T-helper 9 cell (primary cell): ENCODE results near the gene PDZD2.

Experiments
- DNase-seq: peaks from one replicate; pipeline ENCODE4 v3.0.0-alpha.2; 2020

PDZD2 gene

DNA sequence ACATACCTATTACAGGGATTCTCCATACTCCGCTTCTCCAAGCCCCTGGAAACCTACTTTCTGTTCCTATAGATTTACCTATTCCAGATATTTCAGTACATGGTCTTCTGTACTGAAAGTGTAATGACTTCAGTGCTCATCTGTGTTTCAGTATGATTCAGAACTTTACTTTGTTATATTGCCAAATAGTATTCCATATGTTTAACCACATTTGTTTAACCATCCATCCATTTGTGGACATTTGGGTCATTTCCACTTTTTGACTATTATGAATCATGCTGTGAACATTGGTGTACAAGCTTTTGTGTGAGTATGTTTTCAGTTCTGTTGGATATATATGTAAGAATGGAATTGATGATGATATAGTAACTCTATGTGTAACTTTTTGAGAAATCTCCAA lies 188.9 kb downstream of the PDZD2 start:
- DNase-seq = no peak

DNA sequence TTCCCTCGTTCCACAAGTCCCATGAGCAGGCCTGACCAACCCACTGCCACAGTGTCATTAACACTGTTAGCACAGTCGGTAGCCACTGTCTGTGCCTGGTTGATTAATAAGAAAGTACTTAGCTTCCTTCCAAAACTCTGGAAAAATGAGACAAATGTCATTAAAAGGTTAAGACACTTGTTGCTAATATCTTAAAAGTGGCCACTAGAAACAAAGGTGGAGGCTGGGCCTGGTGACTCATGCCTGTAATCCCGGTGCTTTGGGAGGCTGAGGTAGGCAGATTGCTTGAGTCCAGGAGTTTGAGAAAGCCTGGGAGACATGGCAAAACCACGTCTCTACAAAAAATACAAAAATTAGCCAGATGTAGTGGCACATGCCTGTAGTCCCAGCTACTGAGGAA lies 194.0 kb downstream of the PDZD2 start:
- DNase-seq = no peak

DNA sequence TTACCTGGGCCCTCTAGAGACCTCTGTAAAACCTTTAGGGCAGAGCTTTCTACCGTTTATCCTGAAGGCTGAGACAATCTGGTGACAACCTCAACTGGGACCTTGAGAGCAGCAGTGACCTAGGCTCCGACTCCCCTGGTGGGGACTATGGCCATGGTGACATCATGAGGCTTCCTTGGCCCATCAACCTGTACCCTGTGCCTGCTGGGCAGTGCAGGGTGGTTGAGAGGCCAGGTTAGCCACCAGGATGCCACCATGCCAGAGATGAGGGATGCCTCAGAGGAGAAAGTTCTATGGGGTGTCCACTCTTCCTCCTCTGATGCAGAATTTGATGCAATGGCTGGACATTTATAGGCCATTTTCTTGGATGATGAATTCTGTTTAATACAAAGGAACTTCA lies 194.8 kb downstream of the PDZD2 start:
- no peak for DNase-seq

DNA sequence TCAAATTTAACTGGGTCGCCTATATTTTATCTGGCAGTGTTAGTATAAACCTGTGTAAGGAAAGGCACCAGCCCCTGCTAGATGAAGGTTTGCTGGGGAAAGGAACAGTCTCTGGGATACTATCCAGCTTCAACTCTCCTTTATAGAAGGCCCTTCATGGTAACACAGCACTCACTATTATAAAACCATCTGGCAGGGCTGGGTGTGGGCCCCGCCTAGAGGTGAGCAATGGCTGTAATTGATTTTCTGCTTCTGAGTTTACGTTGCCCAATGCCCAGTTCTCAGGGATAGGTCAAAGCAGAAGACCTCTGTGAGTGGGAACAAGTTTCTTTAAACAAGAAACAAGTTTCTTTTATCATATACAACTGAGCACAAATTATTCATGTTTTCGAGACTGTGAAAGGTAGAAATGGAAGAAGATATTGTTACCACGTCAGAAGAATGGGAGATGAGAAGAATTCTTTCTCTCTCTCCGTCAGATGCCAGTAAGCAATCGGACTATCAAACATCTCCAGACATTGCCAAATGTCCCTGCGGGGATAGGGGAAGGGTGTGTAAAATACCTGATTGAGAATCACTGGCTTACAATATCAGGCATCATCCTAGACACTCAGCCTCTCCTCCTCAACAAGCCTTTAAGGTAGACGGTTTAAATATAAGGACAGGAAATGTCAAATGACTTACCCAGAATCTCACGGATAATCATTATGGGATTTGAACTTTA lies 205.9 kb downstream of the PDZD2 start:
- DNase-seq = no peak

DNA sequence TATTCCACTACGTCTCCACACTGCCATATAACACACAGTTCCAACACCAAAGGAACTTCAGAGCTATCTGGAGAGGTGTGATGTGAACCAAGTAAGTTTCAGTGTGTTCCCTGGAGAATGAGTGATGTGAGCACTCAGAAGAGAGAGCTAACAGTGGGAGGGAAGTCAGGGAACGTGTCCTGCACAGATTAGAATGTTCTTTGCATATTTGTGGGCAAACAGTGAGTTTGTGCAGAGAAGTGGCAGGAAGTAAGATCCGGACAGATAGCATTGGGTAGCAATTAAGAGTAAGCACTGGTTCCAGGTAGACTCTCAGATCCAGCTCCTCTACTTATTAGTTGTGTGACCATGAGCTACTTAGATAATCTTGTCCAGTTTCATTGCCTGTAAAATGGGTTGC lies 206.4 kb downstream of the PDZD2 start:
- no peak for DNase-seq

DNA sequence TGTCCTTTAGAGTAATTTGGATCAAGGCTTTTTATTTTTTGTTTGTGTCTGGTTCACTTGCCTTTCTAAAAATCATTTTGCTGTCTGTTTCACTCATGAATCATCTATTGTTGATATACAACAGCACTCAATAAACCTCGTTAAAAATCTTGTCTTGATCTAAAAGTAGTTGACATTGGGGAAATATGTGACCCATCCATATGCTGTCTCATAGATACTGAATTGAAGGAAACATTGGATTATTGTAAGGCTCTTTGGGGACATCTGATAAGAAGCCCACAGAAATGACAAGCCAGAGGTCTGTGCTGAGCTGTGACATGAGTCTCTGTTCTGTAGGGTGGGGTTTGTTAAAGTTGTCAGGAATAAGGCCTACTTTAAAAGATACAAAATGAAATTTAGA lies 208.0 kb downstream of the PDZD2 start:
- no peak for DNase-seq

DNA sequence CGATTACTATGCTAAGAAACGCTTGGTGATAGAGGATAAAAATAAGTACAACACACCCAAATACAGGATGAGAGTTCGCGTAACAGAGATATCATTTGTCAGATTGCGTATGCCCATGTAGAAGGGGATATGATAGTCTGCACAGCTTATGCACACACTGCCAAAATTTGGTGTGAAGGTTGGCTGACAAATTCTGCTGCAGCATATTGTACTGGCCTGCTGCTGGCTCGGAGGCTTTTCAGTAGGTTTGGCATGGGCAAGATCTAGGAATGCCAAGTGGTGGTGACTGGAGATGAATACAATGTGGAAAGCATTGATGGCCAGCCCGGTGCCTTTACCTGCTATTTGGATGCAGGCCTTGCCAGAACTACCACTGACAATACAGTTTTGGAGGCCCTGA lies 208.4 kb downstream of the PDZD2 start:
- no peak for DNase-seq

DNA sequence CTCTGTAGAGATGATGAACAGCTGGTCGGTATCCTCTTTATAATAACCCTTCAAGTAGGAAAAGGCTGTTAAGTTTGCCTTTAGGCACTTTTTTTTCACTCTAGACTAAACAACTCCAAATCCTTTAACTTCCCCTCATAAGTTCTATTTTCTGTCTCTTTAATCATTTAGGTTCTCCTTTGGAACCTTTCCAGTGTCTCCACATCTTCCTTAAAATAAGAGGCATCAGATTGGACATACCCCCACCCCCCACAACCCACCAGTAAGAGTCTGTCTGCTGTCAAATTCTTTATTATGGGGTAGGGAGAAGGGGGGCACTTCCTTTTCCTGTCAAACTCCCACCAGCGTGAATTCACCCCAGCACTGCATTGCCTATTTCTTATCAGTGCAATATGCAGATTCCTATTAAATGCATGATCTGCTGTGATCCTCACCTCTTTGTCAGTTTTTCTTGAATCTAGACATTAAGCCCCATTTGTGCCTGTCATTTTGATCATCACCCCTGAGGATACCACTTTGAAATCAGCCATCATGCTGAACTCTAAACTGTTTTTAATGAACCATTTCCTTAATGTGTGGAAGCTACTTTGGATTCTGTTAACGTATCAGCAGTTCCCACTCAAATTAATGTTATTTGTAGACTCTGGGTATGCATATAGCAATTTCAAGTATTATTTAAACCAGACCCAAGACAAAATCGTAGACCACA lies 212.2 kb downstream of the PDZD2 start:
- DNase-seq = no peak

DNA sequence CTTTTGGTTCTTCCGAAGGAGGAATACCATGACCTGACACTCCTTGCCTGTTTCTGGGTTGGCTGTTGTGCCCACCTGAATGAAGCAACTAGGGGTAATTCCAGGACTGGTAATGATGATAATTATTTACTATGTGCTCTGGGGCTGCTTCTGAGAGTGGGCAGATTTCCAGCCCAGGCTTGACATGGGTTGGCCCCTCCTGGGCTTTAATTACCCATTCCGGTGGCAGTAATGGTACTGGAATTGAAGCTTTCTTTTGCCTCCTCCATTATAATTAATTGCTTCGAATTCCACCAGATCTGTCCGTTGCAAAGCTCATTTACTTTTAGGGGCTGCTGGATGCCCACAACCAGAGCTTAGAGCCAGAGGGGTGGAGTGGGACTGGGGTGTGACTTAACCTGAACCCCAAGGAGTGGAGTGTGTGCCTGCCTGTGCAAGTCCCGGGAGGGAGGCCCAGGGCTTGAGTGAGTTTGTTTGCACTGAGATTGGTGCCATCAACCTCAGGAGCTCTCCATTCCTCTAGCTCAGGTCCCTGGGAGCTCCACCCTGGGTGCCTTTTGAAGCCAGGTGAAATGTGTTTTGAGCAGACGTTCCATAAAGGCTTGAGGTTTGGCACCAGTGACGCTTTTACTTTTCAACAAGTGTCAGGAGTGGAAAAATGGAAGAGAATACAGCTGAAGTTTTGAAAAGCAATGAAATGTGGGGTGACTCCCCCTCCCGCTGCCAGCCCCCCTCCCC lies 214.6 kb downstream of the PDZD2 start:
- no peak for DNase-seq

DNA sequence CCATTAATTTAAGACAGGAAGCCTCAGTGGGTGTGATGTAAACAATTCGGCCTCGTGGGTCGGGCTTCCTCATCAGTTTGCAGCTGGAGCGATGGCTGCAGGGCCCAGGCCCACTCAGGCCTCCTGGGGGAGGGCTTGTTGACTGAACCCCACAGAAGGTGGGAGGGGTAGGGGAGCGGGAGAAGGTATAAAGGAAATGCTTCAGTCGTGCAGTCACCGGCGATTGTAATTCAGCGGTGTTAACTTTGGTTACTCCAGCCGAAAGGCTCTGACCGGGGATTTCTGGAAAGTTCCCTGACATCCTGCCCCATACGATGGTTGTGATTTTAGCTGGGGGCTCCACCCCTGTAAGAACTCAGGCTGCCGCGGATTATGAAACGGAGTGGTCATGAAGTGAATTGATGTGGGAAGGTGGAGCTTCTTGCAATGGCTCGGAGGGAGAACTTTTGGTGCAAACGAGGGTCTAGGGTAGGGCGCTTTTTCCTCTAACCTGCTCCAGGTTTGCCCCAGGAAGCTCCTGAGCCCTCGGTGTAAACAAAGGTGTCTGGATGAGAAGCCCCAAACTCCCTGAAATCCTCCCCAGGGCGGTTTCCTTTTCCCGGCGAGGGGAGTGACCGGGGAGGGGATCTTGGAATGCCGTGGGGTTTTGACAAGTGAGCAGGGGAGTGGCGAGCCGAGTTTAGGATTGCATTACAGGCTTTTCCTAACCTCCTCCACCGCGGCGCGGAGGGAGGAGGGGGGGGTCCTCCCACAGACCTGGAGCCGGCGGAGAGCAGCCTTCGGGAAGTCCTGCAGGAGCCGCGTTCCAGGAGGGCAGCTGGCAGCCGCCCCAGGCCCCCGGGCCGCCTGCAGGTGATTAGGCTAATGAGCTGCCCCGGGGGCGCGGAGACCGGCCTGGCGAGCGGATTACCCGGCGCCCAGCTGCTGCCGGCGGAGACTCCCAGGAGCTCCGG lies 215.5 kb downstream of the PDZD2 start:
- no peak for DNase-seq

DNA sequence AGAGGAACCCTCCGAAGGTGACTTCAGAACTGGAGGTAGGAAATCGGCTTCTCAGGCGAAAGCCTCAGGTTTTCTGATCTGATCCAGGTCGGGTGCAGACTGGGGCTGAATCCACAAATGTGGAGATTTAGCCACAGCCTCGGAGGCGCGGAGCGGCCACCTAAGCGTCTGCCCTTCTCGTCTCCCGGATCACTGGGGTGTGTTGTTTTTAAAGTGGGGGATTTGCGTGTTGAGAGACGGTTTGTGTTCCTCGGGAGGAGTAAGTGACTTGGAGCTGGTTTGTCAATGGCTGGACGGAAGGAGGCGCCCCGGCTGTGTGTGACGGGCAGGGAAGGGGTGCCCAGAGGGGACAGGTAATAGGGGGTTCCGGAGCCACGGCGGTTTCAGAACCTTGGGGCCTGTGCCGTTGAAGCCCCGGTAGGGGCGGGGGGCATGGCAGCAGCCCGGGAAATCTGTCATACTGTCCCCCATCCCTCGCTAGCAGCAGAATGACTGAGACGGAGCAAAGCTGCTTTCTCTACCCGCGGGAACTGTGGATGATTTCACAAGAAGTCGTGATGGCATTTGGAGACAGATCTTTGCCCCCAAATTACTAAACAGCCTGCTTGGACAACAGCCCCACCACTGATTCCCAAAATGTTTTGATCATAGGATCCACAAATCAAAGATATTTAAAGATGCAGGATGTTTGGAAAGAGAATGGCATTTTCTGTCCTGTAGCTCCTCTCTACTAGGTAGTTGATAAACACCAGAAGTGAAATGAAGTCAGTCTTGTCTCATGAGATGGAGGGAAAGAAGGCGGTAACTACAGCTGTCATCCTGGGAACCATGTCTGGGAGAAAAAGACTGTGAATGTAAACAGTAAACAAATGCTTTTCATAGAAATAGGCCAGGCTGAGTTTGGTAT lies 216.5 kb downstream of the PDZD2 start:
- no peak for DNase-seq

DNA sequence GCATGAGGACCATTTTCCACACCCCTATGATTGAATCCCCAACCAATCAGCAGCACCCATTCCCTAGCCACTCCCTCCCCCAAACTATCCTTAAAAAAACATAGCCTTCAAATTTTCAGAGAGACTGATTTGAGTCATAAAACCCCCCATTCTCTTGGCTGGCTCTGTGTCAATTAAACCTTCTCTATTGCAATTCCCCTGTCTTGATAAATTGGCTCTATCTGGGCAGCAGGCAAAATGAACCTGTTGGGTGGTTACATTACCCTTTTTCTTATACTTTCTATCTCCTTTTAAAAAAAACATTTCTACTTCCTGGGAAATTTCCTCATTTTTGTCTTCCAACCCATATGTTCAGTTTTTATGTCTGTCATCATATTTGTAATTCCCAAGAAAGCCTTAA lies 220.2 kb downstream of the PDZD2 start:
- DNase-seq = no peak

DNA sequence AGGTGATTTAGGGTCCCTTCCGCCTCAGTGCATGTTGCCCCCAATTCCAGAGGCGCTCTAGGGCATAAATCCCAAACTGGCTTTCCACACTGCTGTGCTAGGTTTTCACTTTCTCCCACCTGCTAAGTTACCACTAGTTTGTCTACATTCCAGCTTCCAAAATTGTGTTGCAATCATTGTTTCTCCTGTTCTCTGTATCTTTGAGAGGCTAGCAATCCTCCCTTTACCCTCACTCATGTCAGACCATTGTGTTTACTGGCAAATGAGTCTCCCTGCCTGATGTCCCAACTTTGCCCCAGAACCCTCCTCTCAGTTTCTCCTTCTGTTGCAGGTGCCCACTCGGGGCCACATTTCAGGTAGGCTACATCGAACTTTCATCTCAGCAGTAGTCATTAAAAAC lies 221.3 kb downstream of the PDZD2 start:
- DNase-seq = no peak

DNA sequence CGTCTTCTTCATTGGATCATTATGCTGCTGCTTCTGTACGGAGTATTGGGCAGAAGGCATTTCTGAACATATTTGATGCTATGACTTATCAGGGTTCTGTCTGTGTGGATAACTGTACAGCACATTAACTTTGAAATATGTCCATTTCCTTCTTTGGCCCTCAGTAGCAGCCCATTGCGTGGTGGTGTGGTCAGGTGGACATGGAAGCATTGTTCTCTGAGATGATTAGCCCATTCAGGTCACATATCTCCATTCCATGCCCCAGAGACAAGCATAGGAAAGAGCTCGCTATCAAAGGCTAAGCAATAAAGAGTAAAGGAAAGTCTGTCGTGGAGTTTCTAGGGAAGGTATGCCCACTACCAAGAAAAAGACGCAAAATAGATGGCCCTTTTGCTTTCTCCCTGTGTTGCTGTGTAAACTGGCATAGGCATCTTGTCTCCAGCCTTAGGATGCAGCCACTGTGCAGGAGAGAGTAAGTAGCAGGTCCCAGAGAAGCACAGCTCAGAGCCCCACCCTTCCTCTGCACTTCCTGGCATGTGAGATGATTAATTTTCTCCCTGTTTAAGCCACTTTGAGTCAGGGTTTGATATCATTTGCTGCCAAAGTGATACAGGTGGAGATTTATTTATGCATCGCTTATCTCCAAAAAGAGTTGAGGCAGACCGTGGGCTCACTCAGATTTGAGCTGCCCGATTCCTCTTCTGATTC lies 221.9 kb downstream of the PDZD2 start:
- no peak for DNase-seq

DNA sequence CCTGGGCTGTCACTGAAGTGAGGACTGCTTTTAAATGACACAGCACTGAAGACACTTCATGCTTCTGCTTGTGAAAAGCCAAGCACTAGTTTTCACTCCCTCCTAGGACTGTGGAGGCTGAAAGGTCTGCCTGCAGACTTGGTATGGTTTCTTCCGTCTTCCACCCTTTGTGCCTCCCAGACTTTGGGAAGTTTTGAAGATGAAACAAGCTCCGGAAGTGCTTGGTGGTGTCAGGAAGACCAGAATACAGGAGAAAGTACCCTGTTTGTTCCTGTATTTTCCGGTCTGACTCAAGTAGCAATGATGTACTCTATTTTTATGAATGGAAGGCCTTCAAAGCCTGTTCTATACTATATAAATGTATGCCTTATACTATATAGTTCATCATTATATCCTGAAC lies 222.7 kb downstream of the PDZD2 start:
- no peak for DNase-seq

DNA sequence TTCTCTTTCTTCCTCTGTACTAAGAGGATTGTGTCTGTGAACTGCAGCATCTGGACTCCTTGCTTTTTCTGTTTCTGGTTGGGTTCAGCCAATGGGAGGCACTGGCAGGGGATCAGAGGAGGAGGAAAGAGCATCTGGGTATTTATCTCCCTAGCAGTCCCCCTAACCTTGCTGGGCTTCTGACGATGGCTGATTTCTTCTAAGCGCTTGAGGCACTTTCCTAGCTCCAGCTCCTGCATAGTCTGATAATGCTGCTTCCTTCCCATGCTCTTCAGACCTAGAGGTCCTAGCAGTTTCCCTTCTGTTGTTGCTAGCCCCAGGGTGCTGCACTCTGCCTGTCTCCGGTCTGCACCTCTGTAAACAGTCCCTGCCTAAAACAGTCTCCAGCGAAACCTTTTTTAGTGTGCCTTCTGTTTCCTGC lies 225.1 kb downstream of the PDZD2 start:
- DNase-seq = no peak

DNA sequence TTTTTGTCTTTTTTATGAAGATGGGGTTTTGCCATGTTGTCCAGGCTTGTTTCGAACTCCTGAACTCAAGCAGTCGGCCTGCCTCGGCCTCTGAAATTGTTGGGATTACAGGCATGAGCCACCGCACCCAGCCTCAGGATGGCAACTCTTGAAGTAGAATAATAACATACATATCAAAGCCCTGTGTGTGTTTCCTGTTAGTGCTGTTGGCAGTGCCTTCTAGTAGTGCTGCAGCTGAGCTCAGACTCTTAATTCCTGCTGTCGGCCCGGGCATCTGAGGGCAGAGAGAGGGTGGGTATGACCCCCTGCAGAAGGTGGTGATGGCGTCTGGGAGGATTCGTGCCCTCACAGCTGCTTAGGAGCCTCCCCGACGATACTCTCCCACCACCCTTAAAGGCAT lies 227.2 kb downstream of the PDZD2 start:
- no peak for DNase-seq

DNA sequence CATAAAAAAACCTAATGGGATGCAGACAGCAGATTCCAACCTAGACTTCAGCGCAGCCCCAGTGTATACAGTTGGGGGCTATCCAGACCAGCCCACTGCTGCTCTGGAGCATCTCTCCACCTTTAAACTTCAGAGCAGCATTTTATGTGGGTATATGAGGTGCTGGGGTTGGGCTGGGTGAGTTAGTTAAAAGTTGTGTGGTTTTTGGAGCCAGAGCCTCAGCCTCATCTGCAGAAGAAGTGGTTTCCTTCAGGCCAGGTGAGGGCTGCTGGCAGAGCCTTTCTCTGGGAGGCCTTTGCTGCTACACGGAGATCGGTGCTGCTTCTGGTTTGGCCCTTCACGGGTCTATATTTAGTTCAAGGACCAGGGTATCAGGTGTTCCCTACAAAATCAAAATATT lies 228.3 kb downstream of the PDZD2 start:
- no peak for DNase-seq

DNA sequence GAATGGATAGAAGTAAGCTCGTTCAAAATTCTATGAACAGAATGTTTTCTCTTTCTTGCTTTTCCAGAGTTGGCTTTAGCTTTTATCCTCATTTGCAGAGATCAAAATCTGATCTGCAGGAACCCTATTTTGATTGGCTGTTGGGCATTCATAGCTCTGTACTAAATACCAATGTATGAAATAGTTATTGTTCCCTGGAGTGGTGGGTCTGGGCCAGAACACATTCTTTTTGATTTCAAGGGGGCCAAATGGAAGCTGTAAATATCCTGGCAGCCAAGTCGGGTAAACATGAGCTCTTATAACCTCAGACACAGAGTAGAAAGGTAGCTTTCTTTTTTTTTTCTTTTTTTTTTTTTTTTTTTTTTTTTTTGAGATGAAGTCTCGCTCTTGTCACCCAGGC lies 241.5 kb downstream of the PDZD2 start:
- DNase-seq = no peak

DNA sequence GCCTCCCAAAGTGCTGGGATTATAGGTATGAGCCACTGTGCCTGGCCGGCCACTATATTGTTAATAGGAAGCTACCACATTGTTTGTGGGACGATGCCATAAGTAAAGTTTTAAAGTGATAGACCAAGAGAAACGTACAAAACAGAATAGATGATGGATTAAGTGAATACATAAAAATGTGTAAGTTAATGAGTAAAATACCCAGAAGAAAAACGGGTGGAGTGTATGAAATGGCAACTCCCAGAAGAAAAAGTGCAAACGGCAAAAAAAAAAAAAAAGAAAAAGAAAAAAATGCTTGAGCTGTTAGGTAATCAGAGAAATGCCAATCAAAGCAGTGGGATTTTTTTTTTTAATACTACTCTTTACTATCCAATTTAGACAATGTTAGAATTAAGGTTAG lies 246.0 kb downstream of the PDZD2 start:
- DNase-seq = no peak

DNA sequence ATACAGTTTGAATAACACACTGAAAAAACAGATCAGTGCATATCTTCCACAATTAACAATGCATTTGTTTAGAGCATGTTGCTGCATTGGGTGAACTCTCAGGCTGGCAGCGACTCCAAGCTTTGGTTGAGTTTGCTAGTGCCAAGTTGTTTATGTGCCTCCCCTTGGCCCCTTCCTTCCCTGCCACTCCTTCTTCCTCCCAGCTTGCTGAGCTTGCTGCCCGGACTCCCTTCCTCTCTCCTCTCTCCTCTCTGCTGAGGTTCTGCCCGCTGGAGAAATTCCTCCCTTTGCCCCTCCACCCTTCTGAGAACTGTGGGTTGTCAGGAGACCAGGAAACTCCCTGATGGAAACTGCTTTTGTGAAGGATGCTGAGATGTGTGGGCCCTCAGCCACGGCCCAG lies 247.3 kb downstream of the PDZD2 start:
- no peak for DNase-seq
